ENCODE data around the gene ANKRD55. TPM values are rescaled to one million over a fixed set of nuclear protein-coding genes. Genes with fewer than 3 reads are reported as not detected.

Gene ANKRD55
- total and polyA plus RNA-seq, 9 of the 15 experiments (the other 6 are each of a cell fraction or from before 2014, with no cell fraction given) = 3.4 to 10.6 (median 6.5) TPM

- in situ Hi-C loops (cut with MboI) = loop anchor here (5.0 kb wide), 1 partner anchor 567 kb away; no protein-coding TSS in a partner anchor
- peak; percentile 64 for FAIRE-seq
- no peak overlapping the region for H3K4me2 ChIP-seq (ENCODE audit: insufficient read depth, low read length)
Observed at GRCh38 chr5:56270058-56270457, 36.9 kb upstream of the ANKRD55 start.

More at GRCh38 chr5:56270058-56270457, 36.9 kb upstream of the ANKRD55 start:
- Histone ChIP-seq H3K9ac (ENCODE audit: insufficient read depth in 1 of 2, low read depth in 2 of 2, low read length in 2 of 2) (no peak overlapping the region), H3K9me1 (ENCODE audit: control insufficient read depth, insufficient read depth, low read length) (no peaks in the 10 kb centered on the region), H3K27me3 (ENCODE audit: control insufficient read depth in 2 of 2, insufficient read depth in 2 of 2, low read length in 2 of 2) (no peaks in the 10 kb centered on the region), H2AFZ (ENCODE audit: low read depth, low read length) (no peak overlapping the region), H3K4me3 (no peak overlapping the region), H3K27ac (ENCODE audit: extremely low read depth, low read depth, low read length) (no peak overlapping the region), H3K9me3 (replicated peaks; ENCODE audit: control insufficient read depth, insufficient read depth, low read depth, low read length) (no peaks in the 10 kb centered on the region), H4K20me1 (replicated peaks; ENCODE audit: control insufficient read depth, insufficient read depth, low read length) (no peaks in the 10 kb centered on the region), H3K36me3 (ENCODE audit: control insufficient read depth, insufficient read depth, low read length) (no peaks in the 10 kb centered on the region), H3K79me2 (ENCODE audit: control insufficient read depth, insufficient read depth, low read length) (no peaks in the 10 kb centered on the region), H3K4me1 (replicated peaks in 1 of 2; ENCODE audit: control insufficient read depth in 2 of 2, insufficient read depth in 2 of 2, low read length in 2 of 2) (0 out of 5 replicates have a peak, but pooled peaks cover 0 to 3% of the 10 kb centered on the region in 2 experiments)
- POLR2A ChIA-PET = no interaction called here
- no TSS peak for BruUV-seq (replicated peaks)
- CTCF ChIA-PET (ENCODE audit: low intra/inter-chr PET ratio) = interaction anchor here (0.6 to 3.4 kb wide), 6 partner anchors 34 to 951 kb away, joined by 3 to 32 read pairs (median 7); no protein-coding TSS in a partner anchor
- intact Hi-C loops (cut with micrococcal nuclease) = loop anchor here (1.0 to 10.0 kb wide), 5 partner anchors 33 to 1005 kb away; no protein-coding TSS in a partner anchor
- ATAC-seq (peak; percentile 80), DNase-seq (ENCODE audit: extremely low read depth in 1 of 4, low spot score in 3 of 4) (peak in 2 of 4 experiments; percentile 17 to 27)
- 59% methylated on average over 6 of the region's 6 CpGs for WGBS (ENCODE audit: insufficient coverage, low coverage, missing lambda C conversion rate)
- TF ChIP-seq POU5F1 (IDR thresholded peaks at IDR 0.05; ENCODE audit: borderline replicate concordance, low read depth, low read length, partially characterized antibody) (no peak), CCNT2 (IDR thresholded peaks at IDR 0.05; ENCODE audit: borderline replicate concordance, extremely low read depth, insufficient read length, low read depth, low read length) (no peak), SMC3 (conservative IDR thresholded peaks at IDR 0.05; ENCODE audit: insufficient read depth, low read depth, low read length) (0 out of 2 replicates have a peak, but pooled peaks have one; percentile 11), SMAD3 (CRISPR knock-in tag; conservative IDR thresholded peaks at IDR 0.05) (no peak), CREBBP (IDR thresholded peaks at IDR 0.05; ENCODE audit: low read depth, low read length) (no peak), CTCF (IDR thresholded peaks at IDR 0.05 in 2 of 3, conservative IDR thresholded peaks at IDR 0.05 in 1 of 3; ENCODE audit: insufficient read depth in 2 of 3, low read depth in 1 of 3, low read length in 3 of 3) (peak in 2 of 3 experiments; percentile 58 to 80; a peak in 4 of 6 replicates), RB1 (IDR thresholded peaks at IDR 0.05; ENCODE audit: low read depth) (no peak), ZNF263 (CRISPR knock-in tag; IDR thresholded peaks at IDR 0.05; ENCODE audit: borderline replicate concordance) (no peak), LEF1 (IDR thresholded peaks at IDR 0.05) (no peak), BCLAF1 (IDR thresholded peaks at IDR 0.05; ENCODE audit: borderline replicate concordance in 1 of 2, control insufficient read depth in 1 of 2, low read depth in 2 of 2, low read length in 1 of 2) (no peak)

All from K562 (cell line).